HG03045 (cell line): ENCODE results near the gene RHOA.
"Not testable (repeated sequence)": the region's sequence is repeated elsewhere in the genome, so short reads cannot be mapped to it uniquely, and the experiment has no call there.

Experiments used
- ATAC-seq: cut with Tn5 transposase; IDR thresholded peaks from one replicate; pipeline ENCODE4 v1.9.1; 2021; ENCODE audit warnings: mild to moderate bottlenecking, moderate library complexity; ENCODE audit not compliant: unreplicated experiment

The RHOA gene

GRCh38 chr3:49333091-49333490, 78.7 kb downstream of the RHOA start:
- ATAC-seq, result no peak

GRCh38 chr3:49329186-49329585, 82.6 kb downstream of the RHOA start:
- ATAC-seq, result no peak

DNA sequence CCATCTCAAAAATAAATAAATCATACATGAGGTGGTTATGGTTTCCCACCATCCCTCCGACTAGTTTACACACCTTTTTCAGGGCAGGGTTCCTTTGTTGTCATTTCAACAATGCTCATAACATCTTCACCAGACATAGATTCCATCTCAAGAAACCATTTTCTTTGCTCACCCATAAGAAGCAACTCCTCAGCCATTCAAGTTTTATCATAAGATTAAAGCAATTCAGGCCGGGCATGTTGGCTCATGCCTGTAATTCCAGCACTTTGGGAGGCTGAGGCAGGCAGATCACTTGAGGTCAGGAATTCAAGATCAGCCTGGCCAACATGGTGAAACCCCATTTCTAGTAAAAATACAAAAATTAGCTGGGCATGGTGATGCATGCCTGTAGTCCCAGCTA, 83.4 kb downstream of the RHOA start:
- not testable (repeated sequence) for ATAC-seq

DNA sequence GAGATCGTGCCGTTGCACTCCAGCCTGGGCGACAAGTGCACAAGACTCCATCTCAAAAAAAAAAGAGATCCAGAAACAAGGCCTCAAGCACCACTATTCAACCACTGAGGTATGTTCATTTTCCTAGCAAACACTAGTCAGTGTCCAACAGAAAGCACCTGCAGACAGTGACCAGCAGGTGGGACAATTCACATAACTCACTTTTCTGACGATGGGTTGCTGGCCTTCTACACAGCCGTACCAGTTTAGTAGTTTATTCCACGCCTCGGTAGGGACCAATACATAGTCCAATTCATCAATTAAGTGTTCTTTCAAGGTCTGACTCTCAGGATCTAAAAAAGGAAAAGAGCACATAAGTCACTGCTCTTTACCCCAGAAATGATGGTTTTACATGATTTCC, 84.3 kb downstream of the RHOA start:
- ATAC-seq, result no peak

GRCh38 chr3:49324768-49325167, 87.0 kb downstream of the RHOA start:
- ATAC-seq, result no peak

- no peak for ATAC-seq
Measured at GRCh38 chr3:49316696-49317457, 94.9 kb downstream of the RHOA start.

GRCh38 chr3:49313896-49314688, 97.7 kb downstream of the RHOA start:
- no peak for ATAC-seq

DNA sequence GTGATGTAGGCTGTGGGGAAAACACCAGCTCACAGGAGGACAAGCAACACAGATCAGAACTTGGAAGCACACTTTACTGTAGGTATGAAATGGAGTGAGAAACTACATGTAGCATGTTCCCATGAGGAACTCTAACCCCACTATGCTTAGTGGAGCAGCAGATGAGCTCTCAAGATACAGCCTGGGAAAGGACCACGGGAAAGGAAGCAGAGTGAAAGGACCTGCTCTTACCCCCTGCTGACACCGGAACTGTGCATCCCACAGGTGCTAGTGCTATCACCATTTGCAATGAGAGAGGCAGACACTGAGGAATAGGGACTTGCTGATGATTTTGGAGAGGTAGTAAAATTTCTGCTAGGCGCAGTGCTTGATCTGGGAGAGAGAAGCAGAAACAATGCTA, 100.5 kb downstream of the RHOA start:
- ATAC-seq, result no peak

DNA sequence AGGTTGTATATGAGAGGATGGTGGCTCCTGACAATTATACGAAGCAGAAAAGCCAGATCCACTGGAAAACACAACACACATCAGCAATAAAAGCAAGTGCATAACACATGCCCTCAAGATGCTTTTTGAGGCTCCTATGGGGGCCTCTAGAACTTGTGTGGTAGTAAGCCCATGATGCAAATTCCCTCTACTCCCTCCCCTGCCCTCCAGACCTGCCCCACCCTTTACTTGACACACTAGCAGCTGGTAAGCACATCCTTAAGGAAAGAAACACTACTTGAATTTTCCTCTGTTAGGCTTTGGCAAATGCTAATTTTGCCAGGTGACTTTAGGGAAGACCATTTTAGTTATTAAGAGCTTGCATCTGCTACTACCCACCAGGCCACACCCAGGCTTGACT, 101.1 kb downstream of the RHOA start:
- ATAC-seq, result no peak
